ELR (cell line): ENCODE results near the gene RHOU.
A peak's percentile ranks its signal among the peaks of the same experiment; 100 is the strongest.
"Not testable (repeated sequence)": the region's sequence is repeated elsewhere in the genome, so short reads cannot be mapped to it uniquely, and the experiment has no call there.

ENCODE experiments used
- DNase-seq: peaks from one replicate; pipeline ENCODE4 v3.0.0-alpha.2; 2015; ENCODE audit warnings: low read depth

The RHOU gene

GRCh38 chr1:228734881-228735801 lies at the start of gene RHOU:
Gene RHOU (plus strand): TSS chr1:228735479. CDS start chr1:228735743, 264 bp downstream.
- peak; percentile 52 for DNase-seq

GRCh38 chr1:228687587-228687986 lies 47.7 kb upstream of the RHOU start:
- no peak for DNase-seq

GRCh38 chr1:228689255-228689654 lies 46.0 kb upstream of the RHOU start:
- DNase-seq = no peak

- no peak for DNase-seq
These were observed 44.1 kb upstream of the RHOU start for GRCh38 chr1:228691211-228691610.

- DNase-seq = peak; percentile 59
These were observed 43.4 kb upstream of the RHOU start for GRCh38 chr1:228691926-228692325.

- not testable (repeated sequence) for DNase-seq
These were observed 40.8 kb upstream of the RHOU start for GRCh38 chr1:228694447-228694846.

GRCh38 chr1:228695015-228695955 lies 40.0 kb upstream of the RHOU start:
- DNase-seq = peak; percentile 15

- peak; percentile 20 for DNase-seq
These were observed 37.9 kb upstream of the RHOU start for GRCh38 chr1:228697207-228698016.

GRCh38 chr1:228698017-228698329 lies 37.3 kb upstream of the RHOU start:
- DNase-seq = no peak

GRCh38 chr1:228702433-228702832 lies 32.8 kb upstream of the RHOU start:
- no peak for DNase-seq

GRCh38 chr1:228706305-228706704 lies 29.0 kb upstream of the RHOU start:
- DNase-seq = no peak

GRCh38 chr1:228717081-228717480 lies 18.2 kb upstream of the RHOU start:
- DNase-seq = no peak

- DNase-seq = no peak
These were observed 13.9 kb upstream of the RHOU start for GRCh38 chr1:228721407-228721806.

- no peak for DNase-seq
These were observed 12.0 kb upstream of the RHOU start for GRCh38 chr1:228723287-228723686.

- no peak for DNase-seq
These were observed 11.4 kb upstream of the RHOU start for GRCh38 chr1:228723921-228724320.

GRCh38 chr1:228725178-228725577 lies 10.1 kb upstream of the RHOU start:
- no peak for DNase-seq

- no peak for DNase-seq
These were observed 7.6 kb upstream of the RHOU start for GRCh38 chr1:228727681-228728171.

GRCh38 chr1:228732426-228732825 lies 2.9 kb upstream of the RHOU start:
- DNase-seq = no peak

- DNase-seq = no peak
These were observed 1.7 kb upstream of the RHOU start for GRCh38 chr1:228733576-228733975.

- DNase-seq = peak; percentile 15
These were observed 750 bp downstream of the RHOU start for GRCh38 chr1:228735871-228736586.

GRCh38 chr1:228736844-228737445 lies 1.7 kb downstream of the RHOU start:
- no peak for DNase-seq
